K562 (cell line): ENCODE measurements around the gene CCDC28B. TPM values are rescaled to one million over a fixed set of nuclear protein-coding genes. Genes with fewer than 3 reads are reported as not detected.

Source experiments
- CREB1 ChIP-seq, 2 experiments: sonication (generic) in 1 of 2; formaldehyde crosslinking in 1 of 2; IDR thresholded peaks; 2 replicates each; pipeline versions ENCODE4 v1.6.1 to v1.8.0; 2012 to 2022; ENCODE audit warnings: inconsistent platforms in 1 of 2, mild to moderate bottlenecking in 1 of 2, missing genetic modification reagents in 1 of 2, moderate library complexity in 1 of 2
- EP300 ChIP-seq: IDR thresholded peaks from 2 replicates; pipeline ENCODE4 v1.6.1; 2012; ENCODE audit warnings: low read length, improper control_type of control experiment
- HDAC1 ChIP-seq, 2 experiments: fragments of 450-650 bp; IDR thresholded peaks; 2 replicates each; pipeline ENCODE4 v1.6.1; 2016 to 2017; ENCODE audit warnings: inconsistent platforms in 1 of 2, mild to moderate bottlenecking in 1 of 2, moderate library complexity in 1 of 2
- HNRNPL ChIP-seq: fragments of 200-400 bp; formaldehyde crosslinking; IDR thresholded peaks from 2 replicates; pipeline ENCODE4 v1.6.1; 2017; ENCODE audit warnings: low read depth, mild to moderate bottlenecking, low read length
- MBD2 ChIP-seq: sonication (generic); IDR thresholded peaks from 2 replicates; pipeline ENCODE4 v1.6.1; 2016; ENCODE audit warnings: low read depth, borderline replicate concordance
- NCOA1 ChIP-seq: fragments of 450-650 bp; IDR thresholded peaks from 2 replicates; pipeline ENCODE4 v1.6.1; 2016; ENCODE audit warnings: low read depth
- NFE2 ChIP-seq: IDR thresholded peaks from 2 replicates; pipeline ENCODE4 v1.6.1; 2014; ENCODE audit warnings: antibody characterized with exemption, low read depth
- NUFIP1 ChIP-seq: fragments of 450-650 bp; IDR thresholded peaks from 2 replicates; pipeline ENCODE4 v1.6.1; 2018; ENCODE audit not compliant: partially characterized antibody
- POLR2AphosphoS5 ChIP-seq: IDR thresholded peaks from 2 replicates; pipeline ENCODE4 v1.6.1; 2011; ENCODE audit warnings: mild to moderate bottlenecking, low read depth, low read length, moderate library complexity; ENCODE audit not compliant: control insufficient read depth, insufficient read depth
- SETDB1 ChIP-seq: IDR thresholded peaks from one replicate; pipeline ENCODE4 v1.6.1; 2012; ENCODE audit warnings: low read length, control low read depth, inconsistent platforms
- SIRT6 ChIP-seq: IDR thresholded peaks from one replicate; pipeline ENCODE4 v1.6.1; 2012; ENCODE audit warnings: low read depth, mild to moderate bottlenecking, control low read depth, inconsistent platforms, low read length, moderate library complexity
- SMAD1 ChIP-seq: fragments of 150-350 bp; IDR thresholded peaks from 2 replicates; pipeline ENCODE4 v1.6.1; 2014; ENCODE audit warnings: low read length, low read depth; ENCODE audit not compliant: partially characterized antibody
- TARDBP ChIP-seq: fragments of 450-650 bp; IDR thresholded peaks from 2 replicates; pipeline ENCODE4 v1.6.1; 2016
- TBL1XR1 ChIP-seq, 2 experiments: IDR thresholded peaks; 2 replicates each; pipeline ENCODE4 v1.6.1; 2012; ENCODE audit warnings: improper control_type of control experiment in 2 of 2, low read length in 2 of 2, mild to moderate bottlenecking in 1 of 2
- TCF3 ChIP-seq: sonication (generic); formaldehyde crosslinking; IDR thresholded peaks from 2 replicates; pipeline ENCODE4 v1.4.0; 2020; ENCODE audit warnings: mild to moderate bottlenecking, missing genetic modification reagents
- TEAD2 ChIP-seq: fragments of 450-650 bp; IDR thresholded peaks from 2 replicates; pipeline ENCODE4 v1.6.1; 2016; ENCODE audit warnings: missing genetic modification characterization, control low read depth, missing compliant biosample characterization
- ZNF121 ChIP-seq: sonication (generic); formaldehyde crosslinking; conservative IDR thresholded peaks from 2 replicates; pipeline ENCODE4 v1.8.0; 2022; ENCODE audit warnings: missing genetic modification reagents
- ZNF57 ChIP-seq: fragments of 450-650 bp; formaldehyde crosslinking; IDR thresholded peaks from 2 replicates; pipeline ENCODE4 v1.4.0; 2020; ENCODE audit warnings: mild to moderate bottlenecking, moderate library complexity
- polyA plus RNA-seq, 8 experiments: library from polyadenylated mRNA; depleted of rRNA in 4 of 8; stranded (reverse) in 5 of 8; unstranded in 3 of 8; fragments of >200 nt; fragmentation: Nextera tagmentation in 2 of 8; fragmentation: Illumina TruSeq in 1 of 8; extraction: Ambion mirVana in 2 of 8; extraction: Trizol in 1 of 8; gene quantifications; 2 replicates each; pipeline versions ENCODE4 v1.2.1 to v1.2.3, GENCODE V29; 2011 to 2014; ENCODE audit warnings: inconsistent platforms in 1 of 8, missing spikeins in 1 of 8
- total RNA-seq, 7 experiments: library from RNA; depleted of rRNA in 6 of 7; stranded (reverse); fragments of >200 nt in 6 of 7; fragmentation: Illumina TruSeq in 2 of 7; extraction: Trizol in 2 of 7; gene quantifications; 2 replicates each; pipeline versions ENCODE4 v1.2.1 to v1.2.3, GENCODE V29; 2011 to 2021; ENCODE audit warnings: low replicate concordance in 1 of 7
- TF ChIP-seq, protein P1 (sequence below): IDR thresholded peaks from 2 replicates; pipeline ENCODE4 v1.6.1; 2014; ENCODE audit warnings: antibody characterized with exemption
- TF ChIP-seq, protein P2 (sequence below): fragments of 450-650 bp; IDR thresholded peaks from 2 replicates; pipeline ENCODE4 v1.6.1; 2018; ENCODE audit not compliant: partially characterized antibody
- TF ChIP-seq, protein P3 (sequence below), 2 experiments: fragments of 450-650 bp; conservative IDR thresholded peaks; 2 replicates each; pipeline ENCODE4 v1.6.1; 2017; ENCODE audit warnings: mild to moderate bottlenecking in 2 of 2, moderate library complexity in 2 of 2

Gene CCDC28B
- total and polyA plus RNA-seq, 9 of the 15 experiments (the other 6 are each of a cell fraction or from before 2014, with no cell fraction given), result 5.7 to 54.5 (median 31.7) TPM

- peak; percentile 53; the same call in 1 of the 2 replicates for TF ChIP-seq NCOA1
- 0 out of 2 replicates have a peak, but pooled peaks have one; percentile 17 for TF ChIP-seq NFE2
- peak; percentile 81 for TF ChIP-seq NUFIP1
- TF ChIP-seq TBL1XR1 (IDR thresholded peaks at IDR 0.05; ENCODE audit: low read length in 2 of 2), result peak; percentile 14 to 34; a peak in 2 of 4 replicates
- peak; percentile 18 to 98; a peak in 2 of 4 replicates for TF ChIP-seq HDAC1 (IDR thresholded peaks at IDR 0.05)
- peak; percentile 98 for TF ChIP-seq TARDBP
- peak; percentile 55 for TF ChIP-seq CREB1 (IDR thresholded peaks at IDR 0.05)
- peak; percentile 76; the same call in 1 of the 2 replicates for TF ChIP-seq CREB1 (CRISPR knock-in tag; IDR thresholded peaks at IDR 0.05)
- TF ChIP-seq SIRT6, result no peak
- no peak for TF ChIP-seq EP300
- TF ChIP-seq, protein P1, sequence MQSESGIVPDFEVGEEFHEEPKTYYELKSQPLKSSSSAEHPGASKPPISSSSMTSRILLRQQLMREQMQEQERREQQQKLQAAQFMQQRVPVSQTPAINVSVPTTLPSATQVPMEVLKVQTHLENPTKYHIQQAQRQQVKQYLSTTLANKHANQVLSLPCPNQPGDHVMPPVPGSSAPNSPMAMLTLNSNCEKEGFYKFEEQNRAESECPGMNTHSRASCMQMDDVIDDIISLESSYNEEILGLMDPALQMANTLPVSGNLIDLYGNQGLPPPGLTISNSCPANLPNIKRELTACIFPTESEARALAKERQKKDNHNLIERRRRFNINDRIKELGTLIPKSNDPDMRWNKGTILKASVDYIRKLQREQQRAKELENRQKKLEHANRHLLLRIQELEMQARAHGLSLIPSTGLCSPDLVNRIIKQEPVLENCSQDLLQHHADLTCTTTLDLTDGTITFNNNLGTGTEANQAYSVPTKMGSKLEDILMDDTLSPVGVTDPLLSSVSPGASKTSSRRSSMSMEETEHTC, result peak; percentile 46; the same call in 1 of the 2 replicates
- TF ChIP-seq, protein P2, sequence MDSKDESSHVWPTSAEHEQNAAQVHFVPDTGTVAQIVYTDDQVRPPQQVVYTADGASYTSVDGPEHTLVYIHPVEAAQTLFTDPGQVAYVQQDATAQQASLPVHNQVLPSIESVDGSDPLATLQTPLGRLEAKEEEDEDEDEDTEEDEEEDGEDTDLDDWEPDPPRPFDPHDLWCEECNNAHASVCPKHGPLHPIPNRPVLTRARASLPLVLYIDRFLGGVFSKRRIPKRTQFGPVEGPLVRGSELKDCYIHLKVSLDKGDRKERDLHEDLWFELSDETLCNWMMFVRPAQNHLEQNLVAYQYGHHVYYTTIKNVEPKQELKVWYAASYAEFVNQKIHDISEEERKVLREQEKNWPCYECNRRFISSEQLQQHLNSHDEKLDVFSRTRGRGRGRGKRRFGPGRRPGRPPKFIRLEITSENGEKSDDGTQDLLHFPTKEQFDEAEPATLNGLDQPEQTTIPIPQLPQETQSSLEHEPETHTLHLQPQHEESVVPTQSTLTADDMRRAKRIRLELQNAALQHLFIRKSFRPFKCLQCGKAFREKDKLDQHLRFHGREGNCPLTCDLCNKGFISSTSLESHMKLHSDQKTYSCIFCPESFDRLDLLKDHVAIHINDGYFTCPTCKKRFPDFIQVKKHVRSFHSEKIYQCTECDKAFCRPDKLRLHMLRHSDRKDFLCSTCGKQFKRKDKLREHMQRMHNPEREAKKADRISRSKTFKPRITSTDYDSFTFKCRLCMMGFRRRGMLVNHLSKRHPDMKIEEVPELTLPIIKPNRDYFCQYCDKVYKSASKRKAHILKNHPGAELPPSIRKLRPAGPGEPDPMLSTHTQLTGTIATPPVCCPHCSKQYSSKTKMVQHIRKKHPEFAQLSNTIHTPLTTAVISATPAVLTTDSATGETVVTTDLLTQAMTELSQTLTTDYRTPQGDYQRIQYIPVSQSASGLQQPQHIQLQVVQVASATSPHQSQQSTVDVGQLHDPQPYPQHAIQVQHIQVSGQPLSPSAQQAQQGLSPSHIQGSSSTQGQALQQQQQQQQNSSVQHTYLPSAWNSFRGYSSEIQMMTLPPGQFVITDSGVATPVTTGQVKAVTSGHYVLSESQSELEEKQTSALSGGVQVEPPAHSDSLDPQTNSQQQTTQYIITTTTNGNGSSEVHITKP, result peak; percentile 90
- 0 out of 2 replicates have a peak, but pooled peaks have one; percentile 43 for TF ChIP-seq HNRNPL
- peak; percentile 74; the same call in 1 of the 2 replicates for TF ChIP-seq MBD2
- TF ChIP-seq TCF3 (CRISPR knock-in tag), result no peak
- 0 out of 2 replicates have a peak, but pooled peaks have one; percentile 1 for TF ChIP-seq ZNF57 (CRISPR knock-in tag)
- no peak for TF ChIP-seq SETDB1
- no peak for TF ChIP-seq TEAD2 (tag)
- TF ChIP-seq POLR2AphosphoS5, result peak; percentile 71; the same call in 1 of the 2 replicates
- peak; percentile 24 for TF ChIP-seq SMAD1
- no peak for TF ChIP-seq ZNF121 (CRISPR knock-in tag)
- TF ChIP-seq, protein P3, sequence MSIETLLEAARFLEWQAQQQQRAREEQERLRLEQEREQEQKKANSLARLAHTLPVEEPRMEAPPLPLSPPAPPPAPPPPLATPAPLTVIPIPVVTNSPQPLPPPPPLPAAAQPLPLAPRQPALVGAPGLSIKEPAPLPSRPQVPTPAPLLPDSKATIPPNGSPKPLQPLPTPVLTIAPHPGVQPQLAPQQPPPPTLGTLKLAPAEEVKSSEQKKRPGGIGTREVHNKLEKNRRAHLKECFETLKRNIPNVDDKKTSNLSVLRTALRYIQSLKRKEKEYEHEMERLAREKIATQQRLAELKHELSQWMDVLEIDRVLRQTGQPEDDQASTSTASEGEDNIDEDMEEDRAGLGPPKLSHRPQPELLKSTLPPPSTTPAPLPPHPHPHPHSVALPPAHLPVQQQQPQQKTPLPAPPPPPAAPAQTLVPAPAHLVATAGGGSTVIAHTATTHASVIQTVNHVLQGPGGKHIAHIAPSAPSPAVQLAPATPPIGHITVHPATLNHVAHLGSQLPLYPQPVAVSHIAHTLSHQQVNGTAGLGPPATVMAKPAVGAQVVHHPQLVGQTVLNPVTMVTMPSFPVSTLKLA (conservative IDR thresholded peaks at IDR 0.05), result peak; percentile 95 to 98
Measured at GRCh38 chr1:32179443-32180185, 20.8 kb upstream of the CCDC28B start, which contains the start of gene TXLNA (continued).
